GM23338 (cell line): ENCODE results near the gene BICC1. TPM values are rescaled to one million over a fixed set of nuclear protein-coding genes. Genes with fewer than 3 reads are reported as not detected.

ENCODE experiments used
- ATAC-seq: fragments of 200-7000 bp; cut with Tn5 transposase; 3 replicates; pipeline ENCODE4 v1.9.1; 2020
- DNase-seq: peaks from one replicate; pipeline ENCODE4 v3.0.0-alpha.2; 2015; ENCODE audit warnings: low spot score
- H2AFZ ChIP-seq: fragments of 200-600 bp; sonication (generic); 2 replicates; pipeline ENCODE4 v1.8.0; 2016; ENCODE audit warnings: antibody characterized with exemption, mild to moderate bottlenecking, moderate library complexity
- H3F3A ChIP-seq: fragments of 200-600 bp; sonication (generic); replicated peaks from 2 replicates; pipeline ENCODE4 v1.8.0; 2017; ENCODE audit warnings: antibody characterized with exemption, mixed run types, low read depth
- H3K27ac ChIP-seq: fragments of 200-600 bp; sonication (generic); 2 replicates; pipeline ENCODE4 v1.6.1; 2016; ENCODE audit warnings: low read depth
- H3K27me3 ChIP-seq: fragments of 200-600 bp; sonication (generic); 2 replicates; pipeline ENCODE4 v1.8.0; 2016; ENCODE audit warnings: mild to moderate bottlenecking, mixed run types, moderate library complexity; ENCODE audit not compliant: insufficient read depth
- H3K36me3 ChIP-seq: fragments of 200-600 bp; sonication (generic); 2 replicates; pipeline ENCODE4 v1.8.0; 2016; ENCODE audit warnings: mild to moderate bottlenecking; ENCODE audit not compliant: insufficient read depth
- H3K4me1 ChIP-seq: fragments of 200-600 bp; sonication (generic); 2 replicates; pipeline ENCODE4 v1.8.0; 2016; ENCODE audit warnings: mild to moderate bottlenecking, moderate library complexity; ENCODE audit not compliant: insufficient read depth
- H3K4me2 ChIP-seq: fragments of 200-600 bp; sonication (generic); 2 replicates; pipeline ENCODE4 v1.7.1; 2017; ENCODE audit warnings: mixed run types
- H3K4me3 ChIP-seq: fragments of 200-600 bp; sonication (generic); 2 replicates; pipeline ENCODE4 v1.6.1; 2016; ENCODE audit warnings: mixed run types
- H3K79me2 ChIP-seq: fragments of 200-600 bp; sonication (generic); replicated peaks from 2 replicates; pipeline ENCODE4 v1.8.0; 2017; ENCODE audit warnings: mild to moderate bottlenecking; ENCODE audit not compliant: insufficient read depth
- H3K9me2 ChIP-seq: fragments of 200-600 bp; sonication (generic); 2 replicates; pipeline ENCODE4 v1.8.0; 2017; ENCODE audit not compliant: insufficient read depth
- H4K20me1 ChIP-seq: fragments of 200-600 bp; sonication (generic); replicated peaks from 2 replicates; pipeline ENCODE4 v1.8.0; 2017; ENCODE audit warnings: mild to moderate bottlenecking; ENCODE audit not compliant: insufficient read depth
- H3K27ac Mint-ChIP-seq: 2 replicates; pipeline ENCODE4 v1.8.0; 2020; ENCODE audit warnings: inconsistent platforms, mild to moderate bottlenecking, moderate library complexity, mixed read lengths
- H3K27me3 Mint-ChIP-seq: 3 replicates; pipeline ENCODE4 v1.8.0; 2022; ENCODE audit warnings: low read depth, mild to moderate bottlenecking, moderate library complexity, mixed read lengths, inconsistent platforms; ENCODE audit not compliant: insufficient read depth, poor library complexity
- H3K36me3 Mint-ChIP-seq: 3 replicates; pipeline ENCODE4 v1.8.0; 2021; ENCODE audit warnings: low read depth, mild to moderate bottlenecking, inconsistent platforms, moderate library complexity, mixed read lengths
- H3K4me1 Mint-ChIP-seq: 3 replicates; pipeline ENCODE4 v1.8.0; 2020; ENCODE audit warnings: mild to moderate bottlenecking, inconsistent platforms, mixed read lengths
- H3K4me3 Mint-ChIP-seq: 3 replicates; pipeline ENCODE4 v1.8.0; 2021; ENCODE audit warnings: moderate library complexity, mild to moderate bottlenecking, inconsistent platforms, mixed read lengths
- H3K9me3 Mint-ChIP-seq: 3 replicates; pipeline ENCODE4 v1.8.0; 2020; ENCODE audit warnings: moderate library complexity, mild to moderate bottlenecking, inconsistent platforms, mixed read lengths
- CREB1 ChIP-seq: fragments of 250-450 bp; sonication (Bioruptor Pico); IDR thresholded peaks from 2 replicates; pipeline ENCODE4 v1.5.0; 2020; ENCODE audit warnings: low read depth, mild to moderate bottlenecking, moderate library complexity
- CTCF ChIP-seq, 2 experiments: fragments of 200-600 bp in 1 of 2; sonication (generic) in 1 of 2; conservative IDR thresholded peaks; 2 replicates each; pipeline versions ENCODE4 v1.5.1 to v1.6.1; 2016 to 2017; ENCODE audit warnings: antibody characterized with exemption in 2 of 2, low read depth in 2 of 2, mild to moderate bottlenecking in 2 of 2, moderate library complexity in 1 of 2
- ETS1 ChIP-seq: IDR thresholded peaks from 2 replicates; pipeline ENCODE4 v1.6.1; 2016; ENCODE audit warnings: antibody characterized with exemption
- EZH2 ChIP-seq: fragments of 200-600 bp; sonication (generic); IDR thresholded peaks from one replicate; pipeline ENCODE4 v1.8.0; 2017; ENCODE audit warnings: antibody characterized with exemption, mild to moderate bottlenecking, low read depth; ENCODE audit not compliant: unreplicated experiment
- EZH2phosphoT487 ChIP-seq: fragments of 200-600 bp; sonication (generic); IDR thresholded peaks from one replicate; pipeline ENCODE4 v1.8.1; 2018; ENCODE audit warnings: antibody characterized with exemption; ENCODE audit not compliant: unreplicated experiment
- JUNB ChIP-seq: IDR thresholded peaks from one replicate; pipeline ENCODE4 v1.6.1; 2016; ENCODE audit warnings: antibody characterized with exemption; ENCODE audit not compliant: unreplicated experiment
- NANOG ChIP-seq: IDR thresholded peaks from 2 replicates; pipeline ENCODE4 v1.6.1; 2016; ENCODE audit warnings: antibody characterized with exemption, borderline replicate concordance
- POLR2AphosphoS5 ChIP-seq: IDR thresholded peaks from 2 replicates; pipeline ENCODE4 v1.6.1; 2016; ENCODE audit warnings: antibody characterized with exemption, low read depth
- STAT1 ChIP-seq: IDR thresholded peaks from one replicate; pipeline ENCODE4 v1.6.1; 2016; ENCODE audit warnings: antibody characterized with exemption; ENCODE audit not compliant: unreplicated experiment
- ZNF331 ChIP-seq: fragments of 250-450 bp; sonication (Bioruptor Pico); IDR thresholded peaks from 2 replicates; pipeline ENCODE4 v1.5.0; 2020; ENCODE audit warnings: low read depth, mild to moderate bottlenecking, moderate library complexity
- ZNF462 ChIP-seq: fragments of 250-450 bp; sonication (Bioruptor Pico); IDR thresholded peaks from 2 replicates; pipeline ENCODE4 v1.5.0; 2020; ENCODE audit warnings: mild to moderate bottlenecking, moderate library complexity
- polyA plus RNA-seq: library from polyadenylated mRNA; unstranded; fragments of >200 nt; fragmentation: Nextera tagmentation; extraction: Ambion mirVana; gene quantifications from 2 replicates; pipeline ENCODE4 v1.2.1, GENCODE V29; 2016
- total RNA-seq: library from RNA; depleted of rRNA; stranded (reverse); fragments of >200 nt; shearing (Covaris generic); gene quantifications from 2 replicates; pipeline ENCODE4 v1.2.3, GENCODE V29; 2014

Gene BICC1
- total and polyA plus RNA-seq, 2 experiments from 2014 or later, result 1.3 to 2.2 TPM

GRCh38 chr10:58796824-58797223, 284.2 kb downstream of the BICC1 start:
- no peaks in the 10 kb centered on the region for H3K4me1 Mint-ChIP-seq
- no peak overlapping the region for H3K4me3 Mint-ChIP-seq
- Histone ChIP-seq H3K79me2 (no peaks in the 10 kb centered on the region), H3K4me2 (no peak overlapping the region), H3F3A (no peaks in the 10 kb centered on the region), H3K27ac (no peak overlapping the region), H3K9me2 (no peaks in the 10 kb centered on the region), H3K4me1 (no peaks in the 10 kb centered on the region), H4K20me1 (no peaks in the 10 kb centered on the region), H2AFZ (no peak overlapping the region), H3K36me3 (no peaks in the 10 kb centered on the region), H3K27me3 (no peaks in the 10 kb centered on the region), H3K4me3 (no peak overlapping the region)
- no peak overlapping the region for H3K27ac Mint-ChIP-seq
- no peak for TF ChIP-seq STAT1
- no peak for TF ChIP-seq ETS1
- no peak for TF ChIP-seq POLR2AphosphoS5
- TF ChIP-seq ZNF331 (CRISPR knock-in tag), result no peak
- TF ChIP-seq JUNB, result no peak
- TF ChIP-seq NANOG, result no peak
- TF ChIP-seq EZH2, result no peak
- peaks cover 3% of the 10 kb centered on the region; the same call in 1 of the 3 replicates for H3K36me3 Mint-ChIP-seq
- ATAC-seq, result no peak
- DNase-seq, result no peak
- peaks cover 1% of the 10 kb centered on the region for H3K27me3 Mint-ChIP-seq
- no peaks in the 10 kb centered on the region for H3K9me3 Mint-ChIP-seq

GRCh38 chr10:58797356-58797755, 284.7 kb downstream of the BICC1 start:
- H3K27me3 Mint-ChIP-seq, result peaks cover 1% of the 10 kb centered on the region
- Histone ChIP-seq H3K4me1 (no peaks in the 10 kb centered on the region), H3K4me2 (no peak overlapping the region), H3F3A (no peaks in the 10 kb centered on the region), H3K27ac (no peak overlapping the region), H3K27me3 (no peaks in the 10 kb centered on the region), H3K4me3 (no peak overlapping the region), H2AFZ (no peak overlapping the region), H3K79me2 (no peaks in the 10 kb centered on the region), H3K36me3 (no peaks in the 10 kb centered on the region), H4K20me1 (no peaks in the 10 kb centered on the region), H3K9me2 (no peaks in the 10 kb centered on the region)
- no peaks in the 10 kb centered on the region for H3K36me3 Mint-ChIP-seq
- H3K9me3 Mint-ChIP-seq, result no peaks in the 10 kb centered on the region
- no peak overlapping the region for H3K27ac Mint-ChIP-seq
- H3K4me1 Mint-ChIP-seq, result no peaks in the 10 kb centered on the region
- no peak for DNase-seq
- H3K4me3 Mint-ChIP-seq, result no peak overlapping the region
- no peak for ATAC-seq
- no peak for TF ChIP-seq ZNF331 (CRISPR knock-in tag)
- TF ChIP-seq ZNF462 (CRISPR knock-in tag), result no peak
- TF ChIP-seq CTCF (conservative IDR thresholded peaks at IDR 0.05; ENCODE audit: low read depth in 2 of 2), result no peak
- TF ChIP-seq EZH2phosphoT487, result no peak
- no peak for TF ChIP-seq NANOG
- TF ChIP-seq EZH2, result no peak
- TF ChIP-seq ETS1, result no peak
- TF ChIP-seq STAT1, result no peak
- TF ChIP-seq CREB1 (CRISPR knock-in tag), result no peak
- TF ChIP-seq POLR2AphosphoS5, result no peak
- TF ChIP-seq JUNB, result no peak
